Non-pigmented ciliary epithelial cell (primary cell): ENCODE measurements around the gene PLXNB2.

Source experiments
- DNase-seq: peaks from one replicate; pipeline ENCODE4 v3.0.0-alpha.2; 2010; ENCODE audit warnings: low read depth

The PLXNB2 gene

GRCh38 chr22:50264946-50265669 lies 42.3 kb downstream of the PLXNB2 start:
- DNase-seq: no peak

- no peak for DNase-seq
Measured at GRCh38 chr22:50264104-50264745, 43.2 kb downstream of the PLXNB2 start.

GRCh38 chr22:50262973-50263617 lies 44.4 kb downstream of the PLXNB2 start:
- no peak for DNase-seq

GRCh38 chr22:50262460-50262911 lies 45.0 kb downstream of the PLXNB2 start:
- DNase-seq: no peak

- no peak for DNase-seq
Measured at GRCh38 chr22:50261615-50262459, 45.6 kb downstream of the PLXNB2 start, which contains the start of gene MAPK12. Gene MAPK12 (minus strand): TSS chr22:50261683. CDS start chr22:50261509, 174 bp downstream.

- no peak for DNase-seq
Measured at GRCh38 chr22:50260801-50261614, 46.4 kb downstream of the PLXNB2 start.

GRCh38 chr22:50260434-50260800 lies 47.0 kb downstream of the PLXNB2 start:
- no peak for DNase-seq

- DNase-seq: no peak
Measured at GRCh38 chr22:50259302-50259701, 48.1 kb downstream of the PLXNB2 start.

- DNase-seq: no peak
Measured at GRCh38 chr22:50258361-50259292, 48.8 kb downstream of the PLXNB2 start.

- DNase-seq: no peak
Measured at GRCh38 chr22:50257451-50258360, 49.7 kb downstream of the PLXNB2 start.

- DNase-seq: no peak
Measured at GRCh38 chr22:50257041-50257440, 50.4 kb downstream of the PLXNB2 start.

- DNase-seq: no peak
Measured at GRCh38 chr22:50256258-50256862, 51.1 kb downstream of the PLXNB2 start.

GRCh38 chr22:50255607-50256006 lies 51.8 kb downstream of the PLXNB2 start:
- no peak for DNase-seq

GRCh38 chr22:50255099-50255498 lies 52.3 kb downstream of the PLXNB2 start:
- DNase-seq: no peak

GRCh38 chr22:50253941-50254340 lies 53.5 kb downstream of the PLXNB2 start:
- DNase-seq: no peak

- DNase-seq: no peak
Measured at GRCh38 chr22:50253046-50253915, 54.2 kb downstream of the PLXNB2 start.
